ENCODE data around the gene DUSP11. TPM values are rescaled to one million over a fixed set of nuclear protein-coding genes. Genes with fewer than 3 reads are reported as not detected.

Gene DUSP11
- total and polyA plus RNA-seq, 2 of the 13 experiments (the other 11 are each of a cell fraction or from before 2014, with no cell fraction given) = 30.5 to 36.2 TPM

DNA sequence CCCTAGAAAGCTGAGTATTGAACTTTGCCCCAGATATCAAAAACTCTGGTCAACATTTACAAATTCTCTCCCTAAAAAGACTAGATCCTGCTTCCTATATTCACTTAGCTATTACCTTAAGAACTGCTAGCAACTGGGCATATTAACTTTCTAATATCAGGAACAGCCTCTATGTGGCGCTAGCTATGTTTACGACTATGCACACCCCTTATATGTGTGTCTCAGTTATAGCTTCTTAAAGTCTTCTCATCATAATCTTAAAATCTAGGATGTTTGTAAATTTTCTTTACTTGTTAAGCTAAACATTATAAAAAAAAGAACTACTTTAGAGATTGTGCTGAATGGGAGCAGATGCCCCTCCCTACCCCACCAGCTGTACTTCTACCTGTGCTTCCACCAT, 47.1 kb upstream of the DUSP11 start:
- in situ Hi-C loops (cut with HindIII; ENCODE audit: extremely low pct_ligation_motif_present, low pct_unique_long_range_greater_than_20kb) = loop anchor here (25.0 kb wide), 1 partner anchor 310 kb away; the partner anchor contains the start of gene BOLA3
- ATAC-seq (no peak), DNase-seq (ENCODE audit: low spot score) (no peak), FAIRE-seq (no peak)
- no TSS peak for BruUV-seq (replicated peaks)
- Histone ChIP-seq H3K79me2 (ENCODE audit: insufficient read depth, low read length) (peaks cover 21% of the 10 kb centered on the region), H3K4me3 (replicated peaks in 1 of 3; ENCODE audit: insufficient read depth in 1 of 3, low read depth in 2 of 3, low read length in 3 of 3) (no peak overlapping the region), H3K4me2 (ENCODE audit: low read depth, low read length) (no peak overlapping the region), H3K27ac (ENCODE audit: extremely low read length, insufficient read depth, low read length) (no peak overlapping the region), H2AFZ (ENCODE audit: low read length) (no peak overlapping the region), H4K20me1 (ENCODE audit: insufficient read depth, low read length) (no peaks in the 10 kb centered on the region), H3K27me3 (ENCODE audit: control insufficient read depth in 1 of 2, insufficient read depth in 2 of 2, low read length in 2 of 2) (no peaks in the 10 kb centered on the region; a peak in 1 of 5 replicates), H3K9ac (ENCODE audit: insufficient read depth, low read depth, low read length) (no peak overlapping the region), H3K36me3 (replicated peaks in 1 of 2; ENCODE audit: control insufficient read depth in 1 of 2, insufficient read depth in 2 of 2, low read length in 2 of 2) (peaks cover 1 to 9% of the 10 kb centered on the region in 2 experiments; a peak in 1 of 5 replicates), H3K4me1 (ENCODE audit: insufficient read depth, low read length) (peaks cover 31% of the 10 kb centered on the region), H3K9me3 (ENCODE audit: low read length) (no peaks in the 10 kb centered on the region)
- CTCF ChIA-PET (ENCODE audit: low intra/inter-chr PET ratio, low total read pairs) = interaction anchor here (1.5 kb wide), 1 partner anchor 321 kb away, joined by 5 read pairs; the partner anchor contains the start of gene BOLA3
- TF ChIP-seq, protein P1, sequence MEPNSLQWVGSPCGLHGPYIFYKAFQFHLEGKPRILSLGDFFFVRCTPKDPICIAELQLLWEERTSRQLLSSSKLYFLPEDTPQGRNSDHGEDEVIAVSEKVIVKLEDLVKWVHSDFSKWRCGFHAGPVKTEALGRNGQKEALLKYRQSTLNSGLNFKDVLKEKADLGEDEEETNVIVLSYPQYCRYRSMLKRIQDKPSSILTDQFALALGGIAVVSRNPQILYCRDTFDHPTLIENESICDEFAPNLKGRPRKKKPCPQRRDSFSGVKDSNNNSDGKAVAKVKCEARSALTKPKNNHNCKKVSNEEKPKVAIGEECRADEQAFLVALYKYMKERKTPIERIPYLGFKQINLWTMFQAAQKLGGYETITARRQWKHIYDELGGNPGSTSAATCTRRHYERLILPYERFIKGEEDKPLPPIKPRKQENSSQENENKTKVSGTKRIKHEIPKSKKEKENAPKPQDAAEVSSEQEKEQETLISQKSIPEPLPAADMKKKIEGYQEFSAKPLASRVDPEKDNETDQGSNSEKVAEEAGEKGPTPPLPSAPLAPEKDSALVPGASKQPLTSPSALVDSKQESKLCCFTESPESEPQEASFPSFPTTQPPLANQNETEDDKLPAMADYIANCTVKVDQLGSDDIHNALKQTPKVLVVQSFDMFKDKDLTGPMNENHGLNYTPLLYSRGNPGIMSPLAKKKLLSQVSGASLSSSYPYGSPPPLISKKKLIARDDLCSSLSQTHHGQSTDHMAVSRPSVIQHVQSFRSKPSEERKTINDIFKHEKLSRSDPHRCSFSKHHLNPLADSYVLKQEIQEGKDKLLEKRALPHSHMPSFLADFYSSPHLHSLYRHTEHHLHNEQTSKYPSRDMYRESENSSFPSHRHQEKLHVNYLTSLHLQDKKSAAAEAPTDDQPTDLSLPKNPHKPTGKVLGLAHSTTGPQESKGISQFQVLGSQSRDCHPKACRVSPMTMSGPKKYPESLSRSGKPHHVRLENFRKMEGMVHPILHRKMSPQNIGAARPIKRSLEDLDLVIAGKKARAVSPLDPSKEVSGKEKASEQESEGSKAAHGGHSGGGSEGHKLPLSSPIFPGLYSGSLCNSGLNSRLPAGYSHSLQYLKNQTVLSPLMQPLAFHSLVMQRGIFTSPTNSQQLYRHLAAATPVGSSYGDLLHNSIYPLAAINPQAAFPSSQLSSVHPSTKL (CRISPR knock-in tag; IDR thresholded peaks at IDR 0.05) = no peak
- TF ChIP-seq SMC3 (IDR thresholded peaks at IDR 0.05; ENCODE audit: low read length) (peak; percentile 39; the same call in 1 of the 2 replicates), RAD51 (IDR thresholded peaks at IDR 0.05; ENCODE audit: borderline replicate concordance) (no peak), SMYD3 (CRISPR knock-in tag; IDR thresholded peaks at IDR 0.05) (no peak), FOXA3 (CRISPR knock-in tag; IDR thresholded peaks at IDR 0.05) (0 out of 2 replicates have a peak, but pooled peaks have one; percentile 20), RXRB (CRISPR knock-in tag; IDR thresholded peaks at IDR 0.05; ENCODE audit: borderline replicate concordance) (no peak), STAG1 (CRISPR knock-in tag; IDR thresholded peaks at IDR 0.05) (peak; percentile 46), SRSF9 (IDR thresholded peaks at IDR 0.05; ENCODE audit: borderline replicate concordance, insufficient read depth, low read depth, low read length, poor library complexity, severe bottlenecking) (no peak), ZNF432 (CRISPR knock-in tag; IDR thresholded peaks at IDR 0.05; ENCODE audit: borderline replicate concordance) (no peak), TRIM24 (CRISPR knock-in tag; IDR thresholded peaks at IDR 0.05) (no peak)
- TF ChIP-seq, protein P2, sequence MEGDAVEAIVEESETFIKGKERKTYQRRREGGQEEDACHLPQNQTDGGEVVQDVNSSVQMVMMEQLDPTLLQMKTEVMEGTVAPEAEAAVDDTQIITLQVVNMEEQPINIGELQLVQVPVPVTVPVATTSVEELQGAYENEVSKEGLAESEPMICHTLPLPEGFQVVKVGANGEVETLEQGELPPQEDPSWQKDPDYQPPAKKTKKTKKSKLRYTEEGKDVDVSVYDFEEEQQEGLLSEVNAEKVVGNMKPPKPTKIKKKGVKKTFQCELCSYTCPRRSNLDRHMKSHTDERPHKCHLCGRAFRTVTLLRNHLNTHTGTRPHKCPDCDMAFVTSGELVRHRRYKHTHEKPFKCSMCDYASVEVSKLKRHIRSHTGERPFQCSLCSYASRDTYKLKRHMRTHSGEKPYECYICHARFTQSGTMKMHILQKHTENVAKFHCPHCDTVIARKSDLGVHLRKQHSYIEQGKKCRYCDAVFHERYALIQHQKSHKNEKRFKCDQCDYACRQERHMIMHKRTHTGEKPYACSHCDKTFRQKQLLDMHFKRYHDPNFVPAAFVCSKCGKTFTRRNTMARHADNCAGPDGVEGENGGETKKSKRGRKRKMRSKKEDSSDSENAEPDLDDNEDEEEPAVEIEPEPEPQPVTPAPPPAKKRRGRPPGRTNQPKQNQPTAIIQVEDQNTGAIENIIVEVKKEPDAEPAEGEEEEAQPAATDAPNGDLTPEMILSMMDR (CRISPR knock-in tag; IDR thresholded peaks at IDR 0.05) = peak; percentile 45
- POLR2A ChIA-PET = interaction anchor here (0.6 to 1.2 kb wide), 6 partner anchors 16 to 352 kb away, joined by 3 to 8 read pairs (median 3); partner anchors contain the start of gene MOB1A
- 30% methylated on average over 2 of the region's 2 CpGs for WGBS (ENCODE audit: low lambda C conversion rate)
- intact Hi-C loops (cut with micrococcal nuclease; ENCODE audit: unreplicated experiment) = no loop called here
